Measurements from ENCODE around the gene TFEC.
"Not testable (repeated sequence)": the region's sequence is repeated elsewhere in the genome, so short reads cannot be mapped to it uniquely, and the experiment has no call there.

TFEC gene, protein sequence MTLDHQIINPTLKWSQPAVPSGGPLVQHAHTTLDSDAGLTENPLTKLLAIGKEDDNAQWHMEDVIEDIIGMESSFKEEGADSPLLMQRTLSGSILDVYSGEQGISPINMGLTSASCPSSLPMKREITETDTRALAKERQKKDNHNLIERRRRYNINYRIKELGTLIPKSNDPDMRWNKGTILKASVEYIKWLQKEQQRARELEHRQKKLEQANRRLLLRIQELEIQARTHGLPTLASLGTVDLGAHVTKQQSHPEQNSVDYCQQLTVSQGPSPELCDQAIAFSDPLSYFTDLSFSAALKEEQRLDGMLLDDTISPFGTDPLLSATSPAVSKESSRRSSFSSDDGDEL

DNA sequence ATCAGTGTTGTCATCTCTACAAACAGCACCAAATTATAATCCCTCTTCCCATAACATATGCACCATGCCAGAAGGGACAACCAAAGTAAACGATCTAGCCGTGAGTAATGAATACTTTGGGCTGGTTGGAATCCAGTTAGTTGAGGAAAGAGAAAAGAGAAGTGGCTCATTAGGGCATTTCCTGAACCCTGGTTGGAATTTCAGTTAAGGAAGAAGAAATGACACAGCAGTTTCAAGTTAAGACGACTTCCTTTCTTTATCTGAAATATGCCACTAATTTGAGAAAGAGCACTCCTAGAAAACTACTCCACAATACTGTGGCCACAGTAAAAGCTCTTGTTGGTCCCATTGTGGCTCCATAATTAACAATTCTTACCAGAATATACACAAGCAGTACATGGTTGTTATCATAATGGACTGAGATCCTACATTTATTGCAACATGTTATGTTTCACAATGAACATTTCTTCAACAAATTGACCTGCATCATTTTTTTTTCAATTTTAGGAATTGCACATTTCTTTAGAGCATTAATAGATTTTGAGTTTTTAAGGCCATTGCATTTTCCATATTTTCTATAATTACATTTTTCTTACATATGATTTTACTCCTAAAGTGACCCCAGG lies at the start of gene TFEC:
TSS of gene TFEC (minus strand) at position 113 of the 626 bp plus-strand sequence. CDS start 46,322 bp downstream, outside the sequence.
- DNase-seq, result no peak

DNA sequence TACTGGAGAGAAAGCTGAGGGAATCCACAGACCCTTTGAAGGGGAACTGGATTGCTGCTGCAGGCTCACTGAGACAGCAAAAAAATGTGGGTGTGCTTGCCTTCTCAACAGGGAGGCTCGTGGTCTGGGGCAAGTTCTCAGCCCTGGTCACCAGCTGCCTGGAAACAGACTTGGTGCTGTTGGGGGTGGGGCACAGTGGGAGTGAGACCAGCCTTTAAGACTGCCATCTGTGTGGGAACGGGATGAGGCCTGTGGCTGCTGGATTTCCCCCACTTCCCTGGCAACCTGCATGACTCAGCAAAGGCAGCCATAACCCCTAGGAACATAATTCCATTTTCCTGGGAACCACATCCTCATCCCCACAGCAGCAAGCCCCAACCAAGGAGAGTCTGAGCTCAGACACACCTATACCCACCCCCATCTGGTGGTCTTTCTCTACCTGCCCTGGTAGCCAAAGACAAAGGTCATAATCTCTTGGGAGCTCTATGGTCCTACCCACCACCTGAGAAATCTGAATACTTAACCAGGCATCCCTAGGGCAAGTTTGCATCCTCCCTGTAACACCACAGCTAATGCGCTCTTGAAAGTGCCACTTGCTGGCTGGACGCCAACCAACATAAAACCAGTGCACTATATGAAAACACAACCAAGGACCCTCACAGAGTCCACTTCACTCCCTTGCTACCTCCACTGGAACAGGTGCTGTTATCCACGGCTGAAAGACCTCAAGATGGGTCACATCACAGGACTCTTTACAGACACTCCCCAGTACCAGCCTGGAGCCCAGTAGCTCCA lies 45.0 kb upstream of the TFEC start:
- no peak for DNase-seq

DNA sequence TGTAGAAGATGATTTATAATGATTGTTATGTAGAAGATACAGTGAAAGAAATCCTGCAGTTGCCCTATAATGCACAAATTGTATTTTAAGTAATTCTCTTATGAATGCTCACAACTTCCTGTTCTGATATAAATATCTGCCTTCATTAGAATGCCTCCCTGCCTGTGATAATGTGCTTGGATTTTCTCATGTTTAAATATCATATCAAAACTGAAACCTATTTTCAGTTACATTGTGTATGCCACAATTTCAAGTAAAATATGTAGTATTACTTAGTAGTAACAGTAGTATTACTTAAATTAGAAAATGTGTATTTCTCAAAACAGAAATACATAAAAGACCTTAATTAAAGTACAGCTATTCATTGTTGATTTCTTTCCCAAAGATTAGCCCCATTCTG lies 41.1 kb upstream of the TFEC start:
- no peak for DNase-seq

DNA sequence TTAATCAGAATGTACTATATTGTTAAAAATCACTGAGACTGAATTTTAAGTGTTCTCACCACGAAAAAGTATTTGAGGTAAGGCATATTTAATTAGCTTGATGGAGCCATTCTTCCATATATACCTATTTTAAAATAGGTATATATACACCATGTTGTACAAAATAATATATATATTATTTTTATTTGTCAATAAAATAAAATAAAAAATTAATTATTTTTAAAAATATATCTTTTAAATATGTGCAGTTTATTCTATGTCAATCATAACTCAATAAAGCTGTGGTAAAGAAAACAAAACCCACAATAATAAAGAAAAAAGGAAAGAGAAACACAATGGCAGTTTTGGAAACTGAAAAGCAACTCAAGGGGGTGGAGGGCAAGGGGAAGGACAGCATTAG lies 33.6 kb upstream of the TFEC start:
- no peak for DNase-seq

DNA sequence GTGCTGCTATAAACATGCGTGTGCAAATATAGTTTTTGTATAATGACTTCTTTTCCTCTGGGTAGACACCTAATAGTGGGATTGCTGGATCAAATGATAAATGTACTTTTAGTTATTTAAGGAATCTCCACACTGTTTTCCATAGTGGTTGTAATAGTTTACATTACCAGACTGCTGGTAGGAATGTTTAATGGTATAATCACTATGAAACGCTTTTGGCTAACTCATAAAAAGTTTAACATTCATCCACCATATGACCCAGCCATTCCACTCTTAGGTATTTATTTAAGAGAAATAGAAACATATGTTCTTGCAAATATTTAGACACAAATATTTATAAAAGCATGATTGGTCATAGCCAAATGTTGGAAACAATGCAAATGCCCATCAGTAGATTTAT lies 32.1 kb upstream of the TFEC start:
- no peak for DNase-seq

DNA sequence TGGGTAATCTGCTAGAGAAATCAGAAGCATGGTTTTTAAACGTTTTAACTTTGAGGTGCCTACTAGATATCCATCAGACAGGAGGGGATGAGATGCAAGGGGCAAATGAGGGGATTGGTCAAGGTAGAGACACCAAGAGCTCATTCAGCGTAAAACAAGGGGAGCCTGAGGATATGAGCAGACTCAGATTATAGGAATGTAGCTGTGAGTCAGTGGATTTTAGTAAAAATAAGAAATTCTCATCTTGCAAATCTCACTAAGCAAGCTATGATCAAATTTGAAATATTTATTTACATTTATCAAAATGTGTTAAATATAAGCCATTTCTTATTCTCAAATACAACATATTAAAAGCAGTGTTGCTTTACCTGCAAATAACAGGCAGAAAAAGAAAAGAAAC lies 21.4 kb upstream of the TFEC start:
- DNase-seq, result no peak

DNA sequence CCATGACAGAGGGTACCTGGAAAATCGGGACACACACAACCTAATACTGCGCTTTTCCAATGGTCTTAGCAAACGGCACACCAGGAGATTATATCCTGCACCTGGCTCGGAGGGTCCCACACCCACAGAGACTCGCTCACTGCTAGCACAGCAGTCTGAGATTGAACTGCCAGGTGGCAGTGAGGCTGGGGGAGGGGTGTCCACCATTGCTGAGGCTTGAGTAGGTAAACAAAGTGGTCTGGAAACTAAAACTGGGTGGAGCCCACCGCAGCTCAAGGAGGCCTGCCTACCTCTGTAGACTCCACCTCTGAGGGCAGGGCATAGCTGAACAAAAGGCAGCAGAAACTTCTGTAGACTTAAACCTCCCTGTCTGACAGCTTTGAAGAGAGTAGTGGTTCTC lies 16.7 kb upstream of the TFEC start:
- DNase-seq, result not testable (repeated sequence)

DNA sequence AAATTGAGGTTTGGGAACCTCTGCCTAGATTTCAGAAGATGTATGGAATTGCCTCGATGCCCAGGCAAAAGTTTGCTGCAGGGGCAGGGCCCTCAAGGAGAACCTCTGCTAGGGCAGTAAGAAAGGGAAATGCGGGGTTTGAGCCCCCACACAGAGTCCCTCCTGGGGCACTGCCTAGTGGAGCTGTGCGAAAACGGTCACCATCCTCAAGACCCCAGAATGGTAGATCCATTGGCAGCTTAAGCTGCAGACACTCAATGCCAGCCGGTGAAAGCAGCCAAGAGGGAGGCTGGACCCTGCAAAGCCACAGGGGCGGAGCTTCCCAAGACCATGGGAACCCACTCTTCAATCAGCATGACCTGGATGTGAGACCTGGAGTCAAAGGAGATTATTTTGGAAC lies 15.0 kb upstream of the TFEC start:
- DNase-seq, result no peak

DNA sequence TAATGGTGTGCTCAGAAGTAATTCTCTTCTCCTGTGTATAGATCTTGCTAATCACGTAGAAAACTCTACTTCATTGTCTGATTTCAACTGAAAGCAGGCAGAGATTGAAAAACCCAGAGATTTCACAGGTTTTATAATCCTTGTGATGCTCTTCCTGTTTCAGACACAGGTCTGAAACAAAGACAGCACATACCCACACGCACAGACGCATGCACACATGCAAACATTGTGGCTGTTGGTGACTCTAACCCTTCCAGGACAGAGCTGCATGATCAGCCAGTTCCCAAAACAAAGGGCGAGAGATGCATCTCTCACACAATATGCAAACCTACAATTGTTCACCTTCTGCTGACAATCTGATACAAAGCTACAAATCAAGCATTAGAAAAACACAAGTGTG lies 11.1 kb upstream of the TFEC start:
- DNase-seq, result no peak

DNA sequence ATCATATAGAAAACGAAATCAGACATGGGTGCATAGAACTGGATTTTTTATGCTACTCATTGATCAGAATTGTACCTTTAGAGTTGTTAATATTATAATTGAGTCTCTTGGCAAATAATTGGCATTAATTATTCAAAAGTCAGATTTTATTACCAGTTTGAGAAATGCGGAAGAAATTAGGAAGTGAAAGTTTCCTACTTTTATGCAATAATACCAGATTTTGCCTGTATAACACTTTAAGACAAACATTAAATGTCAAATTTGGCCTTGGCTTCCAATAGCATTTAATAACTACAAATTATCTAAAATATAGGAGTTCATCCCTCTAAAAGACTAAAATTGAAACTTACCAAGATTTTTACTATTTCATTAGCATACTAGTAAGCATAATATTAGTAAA lies 6.8 kb upstream of the TFEC start:
- no peak for DNase-seq

DNA sequence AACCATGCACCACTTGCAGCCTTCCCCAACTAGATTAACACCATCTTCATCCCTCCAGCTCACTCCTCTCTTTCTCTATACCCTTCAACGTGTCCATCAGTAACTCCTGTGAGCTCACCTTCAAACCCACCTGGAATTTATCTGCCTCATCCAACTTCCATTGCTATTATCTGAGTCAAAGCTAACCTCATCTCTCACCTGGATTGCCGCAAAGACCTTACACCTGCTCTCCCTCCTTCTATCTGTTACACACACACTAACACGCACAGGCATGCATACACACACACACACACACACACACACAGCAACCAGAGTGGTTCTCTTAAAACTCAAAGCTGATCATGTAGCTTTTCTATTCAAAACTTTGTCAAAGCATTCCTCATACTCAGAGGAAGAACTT lies 3.8 kb upstream of the TFEC start:
- DNase-seq, result no peak

DNA sequence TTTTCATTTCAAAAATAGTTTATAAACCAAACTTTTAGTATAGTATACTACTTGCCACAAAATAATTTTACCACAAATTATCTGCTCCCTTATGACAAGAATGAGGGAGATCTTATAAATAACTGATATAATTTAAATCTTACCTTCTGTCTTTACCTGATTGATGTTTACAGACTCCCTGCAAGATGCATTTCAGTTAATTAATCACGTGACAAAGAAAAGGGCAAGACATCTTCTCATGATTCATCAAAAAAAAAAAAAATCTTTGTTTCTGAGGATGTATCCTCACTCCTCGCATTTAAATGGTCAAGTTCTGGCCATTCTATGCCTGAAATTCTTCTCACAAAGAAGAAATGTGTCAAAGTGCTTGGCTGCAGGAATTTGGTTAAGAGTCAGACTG lies 2.3 kb upstream of the TFEC start:
- DNase-seq, result no peak

DNA sequence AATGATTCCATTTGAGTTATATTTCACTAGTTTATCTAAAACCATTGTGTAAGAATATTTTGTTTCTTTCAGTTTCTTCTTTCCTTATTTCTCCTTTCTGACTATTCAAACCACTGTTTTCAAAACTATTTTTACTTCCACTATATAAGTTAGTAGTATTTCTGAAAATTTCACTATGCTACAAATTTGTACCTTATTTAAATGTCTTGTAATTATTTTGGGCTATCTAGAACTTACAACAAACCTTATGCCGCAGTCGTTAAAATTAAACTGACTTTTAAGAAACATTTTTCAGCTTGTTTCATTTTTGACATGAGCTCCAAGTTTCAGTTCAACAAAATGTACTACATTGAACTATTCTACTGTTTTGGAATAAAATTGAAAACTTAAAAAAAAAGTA lies 1.8 kb downstream of the TFEC start:
- no peak for DNase-seq

DNA sequence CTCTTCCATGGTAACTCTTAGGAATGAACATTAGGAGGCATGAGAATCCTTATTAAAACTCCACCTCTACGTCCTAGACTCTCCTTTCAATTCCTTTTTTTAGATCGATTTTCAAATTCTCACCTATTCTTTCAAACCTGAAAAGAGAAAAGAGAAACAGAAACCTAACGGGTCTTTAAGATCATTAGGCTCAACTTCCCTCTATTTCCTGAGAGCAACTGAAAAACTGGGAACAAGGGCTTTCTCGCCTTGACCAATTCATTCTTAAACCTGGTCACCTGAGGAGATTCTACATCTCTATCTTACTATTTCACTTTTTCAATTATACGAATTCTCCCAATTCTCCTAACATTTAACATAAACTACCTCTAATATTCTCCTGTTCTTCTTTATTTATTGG lies 2.8 kb downstream of the TFEC start:
- no peak for DNase-seq

DNA sequence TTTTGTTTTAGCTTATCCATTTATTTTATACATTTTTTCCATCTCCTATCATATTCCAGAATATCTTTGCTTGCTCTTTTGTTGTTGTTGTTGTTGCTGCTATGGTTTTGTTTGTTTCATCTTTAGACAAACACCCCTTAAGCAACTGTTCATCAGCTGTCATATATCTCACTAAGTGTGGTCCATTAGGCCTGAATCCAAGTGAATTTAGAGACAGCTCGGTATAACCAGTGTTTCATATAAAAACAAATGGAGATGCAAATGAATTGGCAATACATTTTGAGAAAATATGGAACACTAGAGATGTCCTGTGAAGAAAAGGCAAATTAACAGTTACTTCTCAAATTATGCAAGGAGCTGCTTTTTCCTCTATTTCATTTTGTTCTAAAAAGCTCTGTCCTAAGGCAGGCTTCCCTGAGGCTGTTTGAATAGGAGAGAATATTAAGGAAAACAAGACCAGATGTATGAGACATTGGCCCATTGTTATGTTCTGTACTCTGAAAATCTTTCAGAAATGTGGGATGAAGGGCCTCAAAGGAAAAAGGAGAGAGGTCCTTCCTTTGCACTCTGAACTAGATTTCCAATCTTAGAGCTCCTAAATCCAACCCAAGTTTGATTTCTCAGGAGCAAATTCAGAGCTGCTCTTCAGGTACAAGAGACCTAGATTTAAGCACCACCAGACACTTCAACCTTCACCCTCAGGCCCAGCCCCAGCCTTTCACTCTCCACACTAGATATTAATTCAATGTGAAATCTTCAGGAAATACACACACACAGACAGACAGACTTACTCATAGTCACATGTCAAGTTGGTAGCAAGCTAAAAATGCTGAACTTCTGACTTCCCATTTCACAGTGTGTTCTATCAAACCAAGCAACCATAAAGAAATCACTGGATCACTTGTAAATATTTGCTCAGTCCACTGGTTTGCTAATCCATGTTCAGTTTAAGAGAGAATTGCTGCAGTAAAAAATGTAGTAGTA lies 5.4 kb downstream of the TFEC start:
- no peak for DNase-seq

DNA sequence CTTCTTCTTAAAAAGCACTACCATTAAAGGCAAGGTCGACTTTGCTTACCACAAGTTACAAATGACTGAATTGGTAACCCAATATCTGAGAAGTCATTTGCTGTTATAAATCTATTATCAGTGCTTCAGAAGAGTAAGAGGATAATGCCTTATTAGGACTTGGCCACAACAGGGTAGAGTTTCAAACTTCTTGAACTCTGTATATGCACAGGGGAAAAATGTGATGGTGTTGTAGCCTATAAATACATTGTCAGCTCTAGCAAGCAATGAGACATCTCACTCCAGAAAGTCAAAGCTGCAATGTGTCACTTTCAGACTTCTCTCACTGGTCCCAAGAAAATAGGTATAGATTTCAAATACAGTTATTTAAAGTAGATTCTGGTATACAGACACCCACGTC lies 9.3 kb downstream of the TFEC start:
- DNase-seq, result no peak

DNA sequence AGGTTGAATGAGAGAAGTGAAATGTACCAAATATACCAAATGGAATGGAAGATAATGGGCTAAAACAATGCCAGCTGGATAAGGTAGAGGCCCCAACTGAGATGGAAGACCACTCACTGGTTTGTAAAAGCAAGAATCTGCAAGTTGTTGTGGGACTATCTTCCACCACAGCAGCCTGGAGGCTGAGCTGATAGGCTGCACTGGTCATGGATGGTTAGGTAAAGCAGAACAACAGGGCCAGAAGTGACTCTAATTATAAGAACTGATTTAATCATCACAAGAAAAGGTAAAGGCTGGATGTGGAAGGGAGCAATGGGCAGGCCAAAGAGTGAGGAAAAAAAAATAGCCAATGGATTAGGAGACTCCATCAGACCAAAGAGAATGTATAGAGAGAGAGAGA lies 11.8 kb downstream of the TFEC start:
- no peak for DNase-seq

DNA sequence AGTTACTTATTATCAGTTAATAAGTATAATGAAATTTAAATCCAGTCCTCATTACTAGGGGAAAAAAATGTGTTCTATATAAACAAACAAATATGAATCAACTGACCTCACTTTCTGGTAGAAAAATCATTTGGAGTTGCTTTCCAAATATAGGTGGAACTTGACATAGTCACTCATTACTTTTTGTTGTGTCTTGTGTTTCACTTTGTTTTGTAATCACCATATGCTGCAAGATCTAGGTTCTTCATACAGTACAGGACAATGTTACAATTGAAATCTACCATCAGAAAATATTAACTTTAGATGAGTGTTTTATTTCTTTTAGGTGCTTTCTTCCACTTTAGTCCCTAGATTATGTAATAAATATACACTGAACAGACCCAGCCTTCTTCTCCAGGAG lies 16.9 kb downstream of the TFEC start:
- no peak for DNase-seq

DNA sequence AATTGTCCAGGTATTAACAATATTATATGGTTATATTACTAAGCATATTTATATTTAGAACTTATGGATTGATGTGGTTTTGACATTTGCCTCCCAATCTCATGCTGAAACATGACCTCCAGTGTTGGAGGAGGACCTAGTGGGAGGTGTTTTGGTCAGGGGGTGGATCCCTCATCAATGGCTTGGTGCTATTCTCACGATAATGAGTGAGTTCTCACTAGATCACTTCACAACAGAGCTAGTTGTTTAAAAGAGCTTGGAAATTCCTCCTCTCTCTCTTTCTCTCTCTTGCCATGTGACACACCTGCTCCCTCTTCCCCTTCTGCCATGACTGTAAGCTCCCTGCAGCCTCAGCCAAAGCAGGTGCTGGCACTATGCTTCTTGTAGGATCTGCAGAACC lies 19.0 kb downstream of the TFEC start:
- no peak for DNase-seq

DNA sequence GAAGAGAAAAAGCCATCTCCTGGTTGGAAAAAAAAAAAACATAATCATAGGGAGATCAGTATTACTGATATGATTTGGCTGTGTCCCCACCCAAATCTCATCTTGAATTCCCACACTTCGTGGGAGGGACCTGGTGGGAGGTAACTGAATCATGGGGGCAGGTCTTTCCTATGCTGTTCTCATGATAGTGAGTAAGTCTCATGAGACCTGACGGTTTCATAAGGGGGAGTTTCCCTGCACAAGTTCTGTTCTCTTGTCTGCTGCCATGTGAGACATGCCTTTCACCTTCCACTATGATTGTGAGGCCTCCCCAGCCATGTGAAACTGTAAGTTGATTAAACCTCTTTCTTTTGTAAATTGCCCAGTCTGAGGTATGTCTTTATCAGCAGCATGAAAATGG lies 25.8 kb downstream of the TFEC start:
- DNase-seq, result not testable (repeated sequence)

DNA sequence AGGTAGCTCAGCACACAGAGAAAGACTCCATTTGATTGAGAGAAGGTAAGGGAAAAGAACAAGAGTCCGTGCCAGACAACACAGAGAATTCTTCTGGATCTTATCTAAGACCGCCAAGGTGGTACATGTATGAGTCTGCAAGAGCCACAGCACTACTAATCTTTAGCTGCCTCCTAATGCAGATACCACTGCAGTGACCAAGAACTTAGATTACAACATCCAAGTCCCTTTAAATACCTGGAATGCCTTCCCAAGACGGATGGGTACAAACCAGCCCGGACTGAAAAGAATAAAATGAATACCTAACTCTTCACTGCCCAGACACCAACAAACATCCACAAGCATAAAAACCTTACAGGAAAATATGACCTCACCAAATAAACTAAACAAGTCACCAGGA lies 33.3 kb downstream of the TFEC start:
- DNase-seq, result no peak

DNA sequence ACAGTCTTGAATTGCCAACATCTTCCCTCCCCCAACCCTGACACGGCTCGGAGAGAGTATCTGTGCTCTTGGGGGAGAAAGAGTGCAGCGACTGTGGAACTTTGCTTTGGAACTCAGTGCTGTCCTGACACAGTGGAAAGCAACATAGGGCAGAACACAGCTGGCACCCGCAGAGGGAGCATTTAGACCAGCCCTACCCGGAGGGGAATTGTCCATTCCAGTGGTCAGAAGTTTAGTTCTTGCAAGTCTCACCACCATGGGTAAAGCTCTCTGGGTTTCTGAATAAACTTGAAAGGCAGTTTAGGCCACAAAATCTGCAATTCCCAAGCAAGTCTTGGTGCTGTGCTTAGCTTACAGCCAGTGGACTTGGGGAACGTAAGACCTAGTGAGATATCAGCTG lies 34.9 kb downstream of the TFEC start:
- no peak for DNase-seq

DNA sequence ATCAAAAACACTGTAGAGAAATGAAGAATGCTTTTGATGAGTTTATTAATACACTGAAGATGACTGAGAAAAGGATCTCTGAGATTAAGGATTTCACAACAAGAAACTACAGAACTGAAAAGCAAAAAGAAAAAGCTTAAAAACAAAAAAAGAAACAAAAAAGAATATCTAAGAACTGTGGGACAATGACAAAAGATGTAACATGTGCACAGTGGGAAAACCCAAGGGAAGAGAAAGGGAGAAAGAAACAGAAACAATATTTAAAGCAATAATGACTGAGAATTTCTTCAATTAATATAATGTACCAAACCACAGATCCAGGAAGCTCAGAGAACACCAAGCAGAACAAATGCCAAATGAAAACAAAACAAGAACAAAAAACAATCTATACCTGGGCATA lies 42.2 kb downstream of the TFEC start:
- DNase-seq, result no peak

Data from NK-92 treated with Interleukin-12 subunit alpha and Interleukin-12 subunit beta, amount 100 ng/mL, for 24 hours (cell line).